HCT116 (cell line): Measurements from ENCODE around the gene FAM229B. TPM values are rescaled to one million over a fixed set of nuclear protein-coding genes. Genes with fewer than 3 reads are reported as not detected.
A peak's percentile ranks its signal among the peaks of the same experiment; 100 is the strongest.

ENCODE experiments used
- ATAC-seq: fragments of 200-7000 bp; cut with Tn5 transposase; 2 replicates; pipeline ENCODE4 v1.9.1; 2020; ENCODE audit warnings: mild to moderate bottlenecking, moderate library complexity
- BruUV-seq: library from RNA; stranded (reverse); fragments of 400-500 nt; replicated peaks from 2 replicates; lab custom pipeline; 2021; lab: Mats Ljungman, UMichigan
- CTCF ChIA-PET: fragments of 300-600 bp; sonication (Branson Sonifier 250); formaldehyde crosslinking; loops from one replicate; lab custom pipeline; 2021; ENCODE audit warnings: antibody characterized with exemption; lab: Charles Lee
- POLR2A ChIA-PET: fragments of 300-600, 350-600 bp; sonication (Branson Sonifier 250); formaldehyde crosslinking; loops from one replicate; lab custom pipeline; 2021; ENCODE audit warnings: antibody characterized with exemption; lab: Charles Lee
- RAD21 ChIA-PET, 2 experiments: fragments of 300-600 bp; sonication (Branson Sonifier 250); formaldehyde crosslinking; loops; one replicate each; lab custom pipeline; 2023; ENCODE audit warnings: low total read pairs in 2 of 2; ENCODE audit not compliant: uncharacterized antibody in 2 of 2, unreplicated experiment in 2 of 2, low non-redundant PET in 1 of 2; lab: Charles Lee
- DNase-seq: peaks from one replicate; pipeline ENCODE4 v3.0.0-alpha.2; 2010; ENCODE audit warnings: low read depth, low spot score
- H2AFZ ChIP-seq: fragments of 200-600 bp; shearing (Covaris generic), sonication (generic); 2 replicates; pipeline ENCODE4 v1.6.1; 2017; ENCODE audit warnings: low read depth, mixed run types, mixed read lengths, antibody characterized with exemption, low read length; ENCODE audit not compliant: poor library complexity, severe bottlenecking
- H3K27ac ChIP-seq: 2 replicates; pipeline ENCODE4 v1.5.1; 2012; ENCODE audit warnings: low read depth, low read length
- H3K27me3 ChIP-seq: fragments of 200-600 bp; sonication (generic); 2 replicates; pipeline ENCODE4 v1.6.1; 2016; ENCODE audit warnings: mixed run types, low read length, mixed read lengths; ENCODE audit not compliant: insufficient read depth
- H3K36me3 ChIP-seq, 2 experiments: fragments of 200-500 bp in 1 of 2; fragments of 200-600 bp in 1 of 2; sonication (Bioruptor generic) in 1 of 2; sonication (generic) in 1 of 2; 2 replicates each; pipeline versions ENCODE4 v1.5.1 to v1.6.1; 2014 to 2016; ENCODE audit warnings: low read length in 2 of 2, inconsistent platforms in 1 of 2, mixed read lengths in 1 of 2, mixed run types in 1 of 2; ENCODE audit not compliant: insufficient read depth in 2 of 2, control insufficient read depth in 1 of 2
- H3K4me1 ChIP-seq, 2 experiments: fragments of 200-600 bp in 1 of 2; sonication (generic) in 1 of 2; 2 replicates each; pipeline versions ENCODE4 v1.5.1 to v1.6.1; 2012 to 2017; ENCODE audit warnings: low read length in 2 of 2, inconsistent platforms in 1 of 2, mild to moderate bottlenecking in 1 of 2, mixed read lengths in 1 of 2, mixed run types in 1 of 2, moderate library complexity in 1 of 2; ENCODE audit not compliant: insufficient read depth in 2 of 2, control insufficient read depth in 1 of 2
- H3K4me2 ChIP-seq: fragments of 200-600 bp; sonication (generic); 2 replicates; pipeline ENCODE4 v1.6.1; 2017; ENCODE audit warnings: mixed run types, low read length, mixed read lengths
- H3K4me3 ChIP-seq, 2 experiments: fragments of 200-600 bp in 1 of 2; sonication (generic) in 1 of 2; replicated peaks in 1 of 2; 2 replicates each; pipeline ENCODE4 v1.5.1; 2011 to 2016; ENCODE audit warnings: low read length in 2 of 2, control low read depth in 1 of 2, low read depth in 1 of 2, mild to moderate bottlenecking in 1 of 2, mixed read lengths in 1 of 2, mixed run types in 1 of 2
- H3K79me2 ChIP-seq: fragments of 200-600 bp; sonication (generic); 2 replicates; pipeline ENCODE4 v1.6.1; 2017; ENCODE audit warnings: mild to moderate bottlenecking, mixed run types, low read length, moderate library complexity, mixed read lengths; ENCODE audit not compliant: insufficient read depth
- H3K9ac ChIP-seq: fragments of 200-600 bp; sonication (generic); 2 replicates; pipeline ENCODE4 v1.6.1; 2016; ENCODE audit warnings: low read length, mixed read lengths
- H3K9me2 ChIP-seq: fragments of 200-600 bp; sonication (generic), shearing (Covaris generic); 2 replicates; pipeline ENCODE4 v1.6.1; 2017; ENCODE audit warnings: mixed run types, mild to moderate bottlenecking, moderate library complexity; ENCODE audit not compliant: insufficient read depth
- H3K9me3 ChIP-seq, 2 experiments: fragments of 200-500 bp in 1 of 2; fragments of 200-600 bp in 1 of 2; sonication (Bioruptor generic) in 1 of 2; sonication (generic) in 1 of 2; 2 replicates each; pipeline ENCODE4 v1.6.1; 2014 to 2017; ENCODE audit warnings: low read length in 2 of 2, mixed read lengths in 2 of 2, inconsistent platforms in 1 of 2, low read depth in 1 of 2, mild to moderate bottlenecking in 1 of 2, mixed run types in 1 of 2, moderate library complexity in 1 of 2; ENCODE audit not compliant: control insufficient read depth in 1 of 2, insufficient read depth in 1 of 2
- H4K20me1 ChIP-seq: fragments of 200-600 bp; sonication (generic), shearing (Covaris generic); 2 replicates; pipeline ENCODE4 v1.6.1; 2017; ENCODE audit warnings: mixed run types, mild to moderate bottlenecking, moderate library complexity; ENCODE audit not compliant: insufficient read depth
- CBX3 ChIP-seq: IDR thresholded peaks from 2 replicates; pipeline ENCODE4 v1.6.1; 2012; ENCODE audit warnings: low read depth
- EGR1 ChIP-seq: IDR thresholded peaks from 2 replicates; pipeline ENCODE4 v1.6.1; 2012; ENCODE audit warnings: low read depth
- ELF1 ChIP-seq: IDR thresholded peaks from 2 replicates; pipeline ENCODE4 v1.6.1; 2012; ENCODE audit warnings: low read depth, borderline replicate concordance
- EZH2phosphoT487 ChIP-seq: fragments of 200-600 bp; IDR thresholded peaks from 2 replicates; pipeline ENCODE4 v1.6.1; 2018; ENCODE audit warnings: antibody characterized with exemption, borderline replicate concordance
- RAD21 ChIP-seq: IDR thresholded peaks from 2 replicates; pipeline ENCODE4 v1.6.1; 2012; ENCODE audit warnings: low read depth, mild to moderate bottlenecking
- SP1 ChIP-seq: IDR thresholded peaks from 2 replicates; pipeline ENCODE4 v1.6.1; 2012; ENCODE audit warnings: low read depth
- SRF ChIP-seq: IDR thresholded peaks from 2 replicates; pipeline ENCODE4 v1.6.1; 2012; ENCODE audit warnings: low read depth
- TCF7L2 ChIP-seq: IDR thresholded peaks from 2 replicates; pipeline ENCODE4 v1.7.0; 2011; ENCODE audit warnings: borderline replicate concordance, inconsistent platforms; ENCODE audit not compliant: insufficient read depth, insufficient read length; ENCODE audit errors: extremely low read depth
- ZFX ChIP-seq: fragments of 450-650 bp; IDR thresholded peaks from 2 replicates; pipeline ENCODE4 v1.6.1; 2017
- ZNF274 ChIP-seq: fragments of 200-500 bp; sonication (Bioruptor generic); IDR thresholded peaks from 2 replicates; pipeline ENCODE4 v1.6.1; 2014; ENCODE audit warnings: mild to moderate bottlenecking, low read depth, low read length, inconsistent platforms
- intact Hi-C: fragments of 100-400 bp; cut with micrococcal nuclease; formaldehyde crosslinking; loops from 2 replicates; pipeline ENCODE4 v1.10.0; 2022
- total RNA-seq: library from RNA; stranded (reverse); gene quantifications from one replicate; pipeline ENCODE4 v1.2.1, GENCODE V29; 2021; ENCODE audit not compliant: unreplicated experiment
- TF ChIP-seq, protein P1 (sequence below): IDR thresholded peaks from 2 replicates; pipeline ENCODE4 v1.6.1; 2012
- TF ChIP-seq, protein P2 (sequence below): IDR thresholded peaks from 2 replicates; pipeline ENCODE4 v1.6.1; 2012; ENCODE audit warnings: low read depth

The FAM229B gene
- total RNA-seq, 1 experiment from 2014 or later: 11.4 TPM

DNA sequence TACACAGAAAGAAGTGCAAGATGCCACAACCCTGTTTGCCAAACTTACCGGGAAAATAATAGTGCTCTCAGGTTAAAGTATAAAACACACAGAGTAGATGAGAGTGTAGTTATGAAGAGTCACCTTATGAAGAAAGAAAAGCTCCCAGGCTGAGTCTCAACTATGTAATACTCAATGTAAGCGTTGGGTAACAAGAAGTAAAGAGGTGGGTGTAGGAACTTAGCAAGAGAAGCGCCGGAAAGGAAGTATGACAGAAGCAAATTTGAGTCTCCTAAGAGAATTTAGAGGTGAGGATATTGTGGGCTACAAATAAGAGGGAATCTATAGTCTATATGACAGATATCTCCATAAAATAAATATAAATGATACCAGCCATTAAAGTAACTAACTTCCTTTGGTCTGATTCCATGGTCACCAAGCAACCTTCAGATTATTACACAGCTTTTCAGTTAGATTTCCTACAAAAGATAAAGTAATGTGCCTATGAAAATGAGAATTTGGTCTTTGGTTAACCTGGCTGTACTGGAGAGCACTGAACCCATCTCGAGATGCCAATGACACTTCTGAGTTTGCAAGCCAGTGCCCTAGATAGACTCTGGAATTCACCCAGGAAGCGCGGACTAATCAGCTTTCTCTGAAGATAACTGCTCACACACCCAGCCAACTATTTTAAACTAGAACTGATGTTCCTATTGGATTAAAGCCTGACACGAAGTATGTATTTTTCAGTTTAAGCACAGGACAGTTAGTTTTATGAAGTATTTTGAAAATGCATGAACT lies 1.9 kb upstream of the FAM229B start:
- Histone ChIP-seq H3K9me3 (no peaks in the 10 kb centered on the region), H4K20me1 (no peaks in the 10 kb centered on the region), H2AFZ (no peak overlapping the region), H3K4me1 (peaks cover 2 to 9% of the 10 kb centered on the region in 2 experiments; a peak in 3 of 4 replicates), H3K4me2 (peak overlapping the region; percentile 79; the same call in 1 of the 2 replicates), H3K27me3 (no peaks in the 10 kb centered on the region), H3K27ac (no peak overlapping the region), H3K9me2 (no peaks in the 10 kb centered on the region), H3K36me3 (peaks cover 6 to 7% of the 10 kb centered on the region in 2 experiments; a peak in 2 of 4 replicates), H3K4me3 (no peak overlapping the region), H3K79me2 (no peaks in the 10 kb centered on the region; the same call in none of the 2 replicates), H3K9ac (no peak overlapping the region)
- ChIA-PET RAD21 (no interaction called here), POLR2A (no interaction called here), CTCF (interaction anchor here (1.4 to 2.2 kb wide), 2 partner anchors 14 to 78 kb away, joined by 3 to 10 read pairs; no protein-coding TSS in a partner anchor)
- TF ChIP-seq EGR1 (no peak), SP1 (no peak), CBX3 (no peak), ZNF274 (no peak), ELF1 (no peak), ZFX (no peak), SRF (no peak), EZH2phosphoT487 (no peak), TCF7L2 (no peak), RAD21 (no peak)
- TF ChIP-seq, protein P1, sequence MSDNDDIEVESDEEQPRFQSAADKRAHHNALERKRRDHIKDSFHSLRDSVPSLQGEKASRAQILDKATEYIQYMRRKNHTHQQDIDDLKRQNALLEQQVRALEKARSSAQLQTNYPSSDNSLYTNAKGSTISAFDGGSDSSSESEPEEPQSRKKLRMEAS: no peak
- TF ChIP-seq, protein P2, sequence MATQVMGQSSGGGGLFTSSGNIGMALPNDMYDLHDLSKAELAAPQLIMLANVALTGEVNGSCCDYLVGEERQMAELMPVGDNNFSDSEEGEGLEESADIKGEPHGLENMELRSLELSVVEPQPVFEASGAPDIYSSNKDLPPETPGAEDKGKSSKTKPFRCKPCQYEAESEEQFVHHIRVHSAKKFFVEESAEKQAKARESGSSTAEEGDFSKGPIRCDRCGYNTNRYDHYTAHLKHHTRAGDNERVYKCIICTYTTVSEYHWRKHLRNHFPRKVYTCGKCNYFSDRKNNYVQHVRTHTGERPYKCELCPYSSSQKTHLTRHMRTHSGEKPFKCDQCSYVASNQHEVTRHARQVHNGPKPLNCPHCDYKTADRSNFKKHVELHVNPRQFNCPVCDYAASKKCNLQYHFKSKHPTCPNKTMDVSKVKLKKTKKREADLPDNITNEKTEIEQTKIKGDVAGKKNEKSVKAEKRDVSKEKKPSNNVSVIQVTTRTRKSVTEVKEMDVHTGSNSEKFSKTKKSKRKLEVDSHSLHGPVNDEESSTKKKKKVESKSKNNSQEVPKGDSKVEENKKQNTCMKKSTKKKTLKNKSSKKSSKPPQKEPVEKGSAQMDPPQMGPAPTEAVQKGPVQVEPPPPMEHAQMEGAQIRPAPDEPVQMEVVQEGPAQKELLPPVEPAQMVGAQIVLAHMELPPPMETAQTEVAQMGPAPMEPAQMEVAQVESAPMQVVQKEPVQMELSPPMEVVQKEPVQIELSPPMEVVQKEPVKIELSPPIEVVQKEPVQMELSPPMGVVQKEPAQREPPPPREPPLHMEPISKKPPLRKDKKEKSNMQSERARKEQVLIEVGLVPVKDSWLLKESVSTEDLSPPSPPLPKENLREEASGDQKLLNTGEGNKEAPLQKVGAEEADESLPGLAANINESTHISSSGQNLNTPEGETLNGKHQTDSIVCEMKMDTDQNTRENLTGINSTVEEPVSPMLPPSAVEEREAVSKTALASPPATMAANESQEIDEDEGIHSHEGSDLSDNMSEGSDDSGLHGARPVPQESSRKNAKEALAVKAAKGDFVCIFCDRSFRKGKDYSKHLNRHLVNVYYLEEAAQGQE: no peak
- no peak for DNase-seq
- intact Hi-C loops: loop anchor here (1.0 kb wide), 1 partner anchor 78 kb away; no protein-coding TSS in a partner anchor
- ATAC-seq: no peak
- no TSS peak for BruUV-seq
